Activated gamma-delta T cell treated with Interleukin-2 at 50 U/mL for 16 hours (primary cell): Measurements from ENCODE around the gene SSR1.
"Not testable (repeated sequence)": the region's sequence is repeated elsewhere in the genome, so short reads cannot be mapped to it uniquely, and the experiment has no call there.

Experiments
- DNase-seq: peaks from one replicate; pipeline ENCODE4 v3.0.0-alpha.2; 2020

Gene SSR1

DNA sequence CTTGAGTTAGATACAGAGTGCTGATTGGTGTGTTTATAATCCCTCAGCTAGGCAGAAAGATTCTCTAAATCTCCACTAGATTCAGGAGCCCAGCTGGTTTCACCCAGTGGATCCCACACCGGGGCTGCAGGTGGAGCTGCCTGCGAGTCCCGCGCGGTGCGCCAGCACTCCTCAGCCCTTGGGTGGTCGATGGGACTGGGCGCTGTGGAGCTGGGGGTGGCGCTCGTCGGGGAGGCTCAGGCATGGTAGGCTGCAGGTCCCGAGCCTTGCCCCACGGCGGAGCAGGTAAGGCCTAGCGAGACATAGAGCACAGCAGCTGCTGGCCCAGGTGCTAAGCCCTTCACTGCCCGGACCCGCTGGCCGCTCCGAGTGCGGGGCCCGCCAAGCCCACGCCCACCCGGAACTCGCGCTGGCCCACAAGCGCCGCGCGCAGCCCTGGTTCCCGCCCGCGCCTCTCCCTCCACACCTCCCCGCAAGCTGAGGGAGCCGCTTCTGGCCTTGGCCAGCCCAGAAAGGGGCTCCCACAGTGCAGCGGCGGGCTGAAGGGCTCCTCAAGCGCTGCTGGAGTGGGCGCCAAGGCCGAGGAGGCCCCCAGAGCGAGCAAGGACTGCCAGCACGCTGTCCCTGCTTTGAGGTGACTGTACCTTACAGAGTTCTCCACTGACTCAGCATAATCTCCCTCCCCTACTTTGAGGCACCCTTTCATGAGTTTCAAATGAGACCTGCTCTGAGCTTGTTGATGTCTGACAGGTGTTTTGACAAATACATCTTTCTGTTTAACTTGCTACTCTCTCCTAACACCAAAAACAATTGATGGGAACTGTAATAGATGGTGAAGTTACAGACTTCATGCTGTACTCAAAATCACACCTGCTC lies 3.9 kb upstream of the SSR1 start:
- no peak for DNase-seq

DNA sequence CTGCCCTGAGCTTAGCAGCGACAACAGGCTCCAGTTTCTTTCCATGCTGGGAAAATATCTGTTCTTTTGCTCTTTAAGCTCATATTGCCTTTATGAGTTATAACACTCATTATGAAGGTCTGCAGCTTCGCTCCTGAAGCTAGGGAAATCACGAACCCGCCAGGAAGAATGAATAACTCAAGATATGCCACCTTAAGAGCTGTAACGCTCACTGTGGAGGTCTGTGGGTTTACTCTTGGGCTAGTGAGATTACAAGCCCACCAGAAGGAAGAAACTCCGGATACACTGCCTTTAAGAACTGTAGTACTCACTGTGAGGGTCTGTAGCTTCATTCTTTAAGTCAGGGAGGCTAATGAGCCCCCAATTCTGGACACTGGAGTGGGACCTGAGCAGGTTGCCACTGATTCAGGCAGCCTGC lies 3.0 kb upstream of the SSR1 start:
- DNase-seq: no peak

DNA sequence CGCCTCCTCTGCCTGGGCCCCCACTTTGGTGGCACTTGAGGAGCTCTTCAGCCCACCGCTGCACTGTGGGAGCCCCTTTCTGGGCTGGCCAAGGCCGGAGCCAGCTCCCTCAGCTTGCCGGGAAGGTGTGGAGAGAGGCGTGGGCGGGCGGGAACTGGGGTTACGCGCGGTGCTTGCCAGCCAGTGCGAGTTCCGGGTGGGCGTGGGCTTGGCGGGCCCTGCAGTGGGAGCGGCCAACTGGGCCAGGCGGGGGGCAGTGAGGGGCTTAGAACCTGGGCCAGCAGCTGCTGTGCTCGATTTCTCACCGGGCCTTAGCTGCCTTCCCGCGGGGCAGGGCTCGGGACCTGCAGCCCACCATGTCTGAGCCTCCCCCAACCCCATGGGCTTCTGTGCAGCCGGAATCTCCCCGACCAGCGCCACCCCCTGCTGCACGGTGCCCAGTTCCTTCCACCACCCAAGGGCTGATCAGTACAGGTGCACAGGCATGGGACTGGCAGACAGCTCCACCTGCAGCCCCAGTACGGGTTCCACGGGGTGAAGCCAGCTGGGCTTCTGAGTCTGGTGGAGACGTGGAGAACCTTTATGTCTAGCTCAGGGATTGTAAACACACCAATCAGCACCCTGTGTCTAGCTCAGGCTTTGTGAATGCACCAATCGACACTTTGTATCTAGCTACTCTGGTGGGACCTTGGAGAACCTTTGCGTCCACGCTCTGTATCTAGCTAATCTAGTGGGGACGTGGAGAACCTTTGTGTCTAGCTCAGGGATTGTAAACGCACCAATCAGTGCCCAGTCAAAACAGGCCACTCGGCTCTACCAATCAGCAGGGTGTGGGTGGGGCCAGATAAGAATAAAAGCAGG lies 2.3 kb upstream of the SSR1 start:
- DNase-seq: not testable (repeated sequence)

DNA sequence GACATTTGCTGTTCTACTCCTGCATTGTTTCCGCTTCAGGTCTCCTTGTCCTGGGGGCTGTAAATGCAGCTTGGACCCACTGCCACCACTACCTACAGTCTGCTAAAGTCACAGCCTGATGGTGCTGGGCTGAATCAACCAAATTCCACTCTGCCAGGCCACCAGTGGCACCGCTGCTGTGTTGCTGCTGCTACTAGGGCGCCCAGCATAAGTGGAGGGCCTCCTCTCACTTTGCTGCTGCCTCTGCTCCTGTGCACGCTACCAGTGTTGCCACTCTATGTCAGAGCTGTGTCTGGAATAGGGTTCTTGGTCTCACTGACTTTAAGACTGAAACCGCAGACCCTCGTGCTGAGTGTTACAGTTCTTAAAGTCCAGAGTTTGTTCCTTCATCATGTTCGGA lies 1.4 kb upstream of the SSR1 start:
- no peak for DNase-seq

DNA sequence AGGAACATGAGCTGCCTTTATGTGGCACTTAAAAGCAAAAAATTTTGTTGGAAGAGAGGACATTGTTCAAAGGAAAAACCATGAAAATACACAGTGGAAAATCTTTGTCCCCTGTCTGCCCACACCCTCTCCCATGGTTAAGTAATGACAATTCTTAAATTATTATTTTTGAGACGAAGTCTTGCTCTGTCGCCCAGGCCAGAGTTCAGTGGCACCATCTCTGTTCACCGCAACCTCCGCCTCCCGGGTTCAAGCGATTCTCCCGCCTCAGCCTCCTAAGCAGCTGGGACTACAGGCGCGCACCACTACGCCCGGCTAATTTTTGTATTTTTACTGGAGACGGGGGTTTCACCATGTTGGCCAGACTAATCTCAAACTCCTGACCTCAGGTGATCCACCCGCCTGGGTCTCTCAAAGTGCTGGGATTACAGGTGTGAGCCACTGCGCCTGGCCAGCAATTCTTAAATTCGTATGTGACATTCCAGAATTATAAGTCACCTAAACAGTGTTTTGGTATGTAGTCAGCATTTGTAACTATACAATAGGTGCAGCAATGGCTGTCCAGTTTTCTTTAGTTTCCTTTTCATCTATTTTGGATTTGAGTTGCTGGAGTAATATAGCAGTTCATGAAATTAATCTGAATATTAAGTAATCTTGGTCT lies 636 bp upstream of the SSR1 start:
- no peak for DNase-seq

DNA sequence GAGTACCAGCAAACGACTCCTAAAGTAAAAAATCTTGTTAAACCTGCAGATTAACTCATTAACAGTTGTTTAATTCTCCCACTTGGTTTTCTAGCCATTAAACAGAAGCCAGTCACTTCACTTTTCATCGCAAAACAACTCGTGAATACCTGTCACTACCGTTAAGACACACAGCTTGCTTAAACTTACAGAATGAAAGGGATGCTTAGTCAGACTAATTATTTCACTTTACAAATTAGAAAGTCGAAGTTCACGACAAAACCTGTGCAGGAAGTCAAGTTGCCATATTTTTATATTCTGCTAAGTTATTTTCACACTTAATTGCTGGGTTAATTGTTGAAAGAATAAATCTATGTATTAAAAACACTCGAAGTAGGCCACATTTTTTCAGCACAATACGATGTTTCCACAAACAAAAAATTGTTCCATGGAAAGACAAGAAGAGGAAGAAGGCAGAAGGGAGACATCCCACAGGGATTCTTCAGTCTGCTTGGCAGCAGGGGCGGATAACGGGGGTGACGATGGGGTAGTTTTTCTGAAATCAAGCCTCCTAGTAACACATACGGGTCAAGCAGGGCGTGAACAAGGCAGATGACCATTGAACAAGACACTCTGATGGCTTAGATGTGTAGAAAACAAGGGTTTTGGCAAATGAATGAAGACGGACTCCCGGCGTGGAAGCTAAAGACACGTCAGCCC lies 933 bp downstream of the SSR1 start:
- no peak for DNase-seq

DNA sequence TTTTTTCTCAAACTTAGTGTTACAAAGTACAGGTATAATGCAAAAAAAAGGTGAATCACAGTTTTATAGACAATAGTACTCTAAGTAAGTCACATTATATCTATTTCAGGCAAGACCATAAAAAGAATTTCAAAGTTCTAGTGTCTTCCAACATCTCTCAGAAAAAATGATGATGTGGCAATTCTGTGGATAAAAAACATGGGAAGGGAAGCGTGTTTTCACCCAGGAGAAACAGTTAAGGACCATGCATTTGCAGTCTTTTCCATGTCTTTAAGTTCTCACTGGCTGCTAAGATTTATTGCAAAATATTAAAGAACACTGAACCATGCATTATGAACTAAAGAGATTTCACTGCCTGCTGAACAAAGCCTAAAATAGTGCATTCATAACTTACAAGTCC lies 1.8 kb downstream of the SSR1 start:
- no peak for DNase-seq

DNA sequence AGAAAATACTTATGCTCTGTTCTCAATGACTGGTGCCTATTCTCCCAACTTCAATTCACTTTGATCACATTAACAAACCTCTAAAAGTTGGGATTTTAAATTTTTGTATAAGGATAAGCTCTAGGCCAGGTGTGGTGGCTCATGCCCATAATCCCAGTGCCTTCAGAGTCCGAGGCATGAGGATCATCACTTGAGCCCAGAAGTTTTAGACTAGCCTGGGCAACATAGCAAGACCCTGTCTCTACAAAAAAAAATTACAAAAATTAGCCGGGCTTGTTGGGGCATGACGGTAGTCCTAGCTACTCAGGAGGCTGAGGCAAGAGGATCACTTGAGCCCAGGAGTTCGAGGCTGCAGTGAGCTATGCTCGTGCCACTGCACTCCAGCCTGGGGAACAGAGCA lies 3.9 kb downstream of the SSR1 start:
- no peak for DNase-seq

DNA sequence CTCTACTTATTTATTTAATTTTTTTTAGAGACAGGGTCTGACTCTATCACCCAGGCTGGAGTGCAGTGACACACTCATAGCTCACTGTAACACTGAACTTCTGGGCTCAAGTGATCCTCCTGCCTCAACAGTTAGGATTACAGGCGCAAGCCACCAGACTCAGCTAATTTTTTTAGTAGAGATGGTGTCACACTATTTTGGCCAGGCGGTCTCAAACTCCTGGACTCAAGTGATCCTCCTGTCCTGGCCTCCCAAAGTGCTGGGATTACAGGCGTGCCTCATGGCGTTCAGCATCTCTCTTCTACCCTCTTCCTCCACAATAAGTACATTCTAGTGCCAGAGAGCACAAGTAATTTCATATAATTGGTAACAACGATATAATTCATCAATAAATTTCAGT lies 5.5 kb downstream of the SSR1 start:
- DNase-seq: no peak

DNA sequence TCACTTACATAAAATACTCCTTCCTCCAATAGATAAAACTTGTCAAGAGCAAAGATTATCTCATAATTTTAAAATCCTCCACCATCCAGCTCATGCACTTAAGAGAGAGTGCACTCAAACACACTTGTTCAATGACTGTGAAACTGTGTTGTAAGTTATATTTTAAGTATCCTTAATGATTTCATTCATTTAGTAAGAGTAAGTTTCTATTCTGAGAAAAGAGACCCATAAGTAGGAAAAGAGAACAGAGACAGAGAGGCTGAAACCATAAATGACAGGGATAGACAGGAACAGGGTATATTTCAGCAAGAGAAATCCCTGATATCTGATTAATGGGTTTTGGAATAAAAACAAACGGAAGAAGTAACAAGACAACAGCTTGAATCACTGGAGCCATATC lies 8.2 kb downstream of the SSR1 start:
- DNase-seq: no peak

DNA sequence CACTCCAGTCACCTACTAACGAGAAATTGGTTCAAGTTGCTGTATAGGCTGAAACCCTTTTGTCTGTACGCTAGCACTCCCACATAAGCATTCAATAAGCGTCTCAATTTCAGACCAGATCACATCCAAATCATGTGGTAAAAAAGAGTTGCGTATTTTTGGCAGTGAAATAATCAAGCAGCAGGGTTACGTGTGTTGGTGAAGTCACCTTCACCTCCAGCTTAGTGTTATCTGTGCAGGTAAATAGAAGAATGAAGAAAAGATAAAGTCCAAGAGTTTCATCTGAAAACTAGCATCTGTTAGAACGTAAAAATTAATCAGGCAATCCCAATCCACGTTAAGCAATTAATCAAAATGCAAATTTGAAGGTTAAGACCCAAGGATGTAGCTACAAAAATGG lies 11.3 kb downstream of the SSR1 start:
- DNase-seq: no peak

DNA sequence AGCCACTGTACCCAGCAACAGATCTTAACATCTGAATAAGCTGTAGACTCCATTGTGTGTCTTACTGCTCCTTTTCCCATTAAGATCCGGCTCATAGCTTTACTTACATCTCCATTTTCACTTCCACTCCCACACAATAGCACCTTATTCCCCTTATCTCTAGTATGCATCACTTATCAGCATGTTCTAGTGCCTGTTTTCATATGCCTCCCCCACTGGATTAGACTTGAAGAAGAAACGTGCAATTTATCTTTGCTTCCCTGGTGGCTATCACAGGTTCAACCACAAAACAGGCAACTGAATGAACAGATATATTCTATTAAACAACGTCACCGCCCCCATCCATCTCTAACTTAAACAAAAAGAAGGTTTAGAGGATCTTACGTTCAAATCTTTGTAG lies 12.1 kb downstream of the SSR1 start:
- DNase-seq: no peak

DNA sequence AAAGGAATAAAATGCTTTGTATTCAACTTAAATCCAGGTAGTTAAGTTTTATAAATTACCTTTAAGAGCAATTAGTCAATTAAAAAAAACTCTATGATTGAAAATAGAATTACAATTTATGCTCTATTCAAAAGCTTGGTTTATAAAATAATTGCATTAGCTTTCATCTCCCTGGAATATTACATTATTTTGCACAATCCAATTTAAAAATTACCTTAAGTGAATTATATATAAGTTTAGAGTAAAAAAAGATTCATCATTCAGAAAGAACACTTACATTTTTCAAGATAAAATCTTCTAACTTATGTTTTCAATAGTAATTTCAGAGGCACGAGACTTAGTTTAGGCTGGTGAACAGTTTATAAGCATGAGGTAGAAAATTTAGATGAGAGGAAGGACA lies 14.9 kb downstream of the SSR1 start:
- no peak for DNase-seq

DNA sequence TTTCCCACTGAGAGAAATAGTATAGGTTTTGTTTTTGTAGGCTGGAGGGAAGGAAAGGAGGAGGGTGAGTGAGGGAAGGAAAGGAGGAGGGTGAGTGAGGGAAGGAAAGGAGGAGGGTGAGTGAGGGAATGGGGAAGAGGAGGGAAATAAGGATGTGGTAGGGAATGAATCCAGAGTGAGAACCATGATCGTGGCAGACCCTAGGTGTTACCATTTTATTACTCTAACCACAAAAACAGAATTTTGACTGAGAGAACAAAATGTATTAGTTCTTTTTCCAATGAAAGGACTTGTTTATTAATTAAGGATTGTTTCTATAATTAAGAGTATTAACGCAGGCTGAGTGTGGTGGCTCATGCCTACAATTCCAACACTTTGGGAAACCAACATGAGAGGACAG lies 16.4 kb downstream of the SSR1 start:
- no peak for DNase-seq

DNA sequence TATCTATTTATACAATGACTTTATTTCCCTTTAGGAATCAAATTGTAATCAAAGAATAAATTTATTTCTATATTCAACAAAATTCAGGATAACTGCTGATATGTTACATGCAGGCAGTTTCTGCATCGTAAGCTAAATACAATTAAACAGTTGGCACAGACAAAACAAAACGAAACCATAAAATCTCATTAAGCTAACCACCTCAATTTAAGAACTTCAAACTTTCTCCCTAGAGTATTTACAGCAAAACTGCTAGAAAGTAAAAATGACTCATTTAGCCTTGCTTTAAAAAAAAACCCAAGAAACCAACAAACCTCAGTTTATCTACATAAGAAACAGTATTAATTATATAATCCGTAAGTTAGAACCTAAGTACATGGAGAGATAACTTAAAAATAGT lies 17.1 kb downstream of the SSR1 start:
- DNase-seq: no peak

DNA sequence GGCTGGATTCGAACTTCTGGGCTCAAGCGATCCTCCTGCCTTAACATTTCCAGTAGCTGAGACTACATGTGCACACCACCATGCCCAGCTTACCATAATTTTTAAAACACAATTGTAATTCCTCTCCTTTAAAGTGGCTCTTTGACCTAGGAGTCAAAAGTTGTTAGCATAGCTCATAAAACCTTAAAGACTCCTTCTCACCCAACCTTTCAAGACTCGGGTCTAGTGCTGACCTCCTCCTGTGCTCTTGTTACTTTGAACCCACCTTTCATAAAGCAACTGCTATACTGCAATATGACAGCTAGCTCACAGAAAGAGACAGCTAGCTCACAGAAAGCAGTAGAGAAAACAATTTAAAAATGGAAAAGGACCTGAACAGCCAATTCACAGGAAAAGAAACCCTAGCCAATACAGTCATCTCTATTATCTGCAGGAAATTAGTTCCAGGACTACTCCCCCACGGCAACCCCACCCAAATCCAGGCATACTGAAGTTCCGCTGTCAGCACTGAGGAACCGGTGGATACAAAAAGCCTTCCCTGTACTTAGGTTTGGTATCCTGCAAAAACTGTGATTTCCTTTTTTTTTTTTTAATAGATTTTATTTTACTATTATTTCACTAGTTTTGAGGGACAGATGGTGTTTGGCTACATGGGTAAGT lies 20.3 kb downstream of the SSR1 start:
- no peak for DNase-seq

DNA sequence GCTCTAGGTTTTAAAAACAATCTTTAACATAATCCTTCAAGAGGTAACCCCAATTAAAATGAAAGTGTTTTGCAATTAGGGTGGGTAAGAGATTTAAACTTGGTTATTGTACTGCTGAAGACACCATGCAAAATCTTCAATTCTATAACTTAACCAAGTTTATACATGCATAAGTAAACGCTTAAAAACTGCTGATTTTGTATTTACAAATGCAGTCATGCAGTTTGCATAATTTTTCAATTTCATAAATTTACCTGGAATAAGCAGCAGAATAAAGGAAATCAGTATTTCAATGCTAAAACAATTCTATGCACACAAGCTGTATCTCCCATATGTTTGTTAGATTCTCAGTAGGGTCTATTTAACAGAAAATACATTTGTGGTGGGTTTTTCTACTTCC lies 22.9 kb downstream of the SSR1 start:
- DNase-seq: no peak

DNA sequence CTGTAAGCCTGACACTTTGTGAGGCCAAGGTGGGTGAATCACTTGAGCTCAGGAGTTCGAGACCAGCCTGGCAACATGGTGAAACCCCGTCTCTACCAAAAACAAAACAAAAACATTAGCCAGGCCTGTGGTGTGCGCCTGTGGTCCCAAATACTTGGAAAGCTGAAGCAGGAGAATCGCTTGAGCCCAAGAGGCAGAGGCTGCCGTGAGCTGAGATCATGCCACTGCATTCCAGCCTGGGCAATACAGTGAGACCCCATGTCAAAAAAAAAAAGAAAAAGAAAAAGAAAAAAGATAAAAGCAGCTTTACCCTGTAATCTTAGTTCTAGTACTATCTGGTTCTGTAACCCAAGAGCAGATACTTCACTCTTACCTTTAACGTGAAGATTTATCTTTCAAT lies 27.6 kb downstream of the SSR1 start:
- DNase-seq: no peak

DNA sequence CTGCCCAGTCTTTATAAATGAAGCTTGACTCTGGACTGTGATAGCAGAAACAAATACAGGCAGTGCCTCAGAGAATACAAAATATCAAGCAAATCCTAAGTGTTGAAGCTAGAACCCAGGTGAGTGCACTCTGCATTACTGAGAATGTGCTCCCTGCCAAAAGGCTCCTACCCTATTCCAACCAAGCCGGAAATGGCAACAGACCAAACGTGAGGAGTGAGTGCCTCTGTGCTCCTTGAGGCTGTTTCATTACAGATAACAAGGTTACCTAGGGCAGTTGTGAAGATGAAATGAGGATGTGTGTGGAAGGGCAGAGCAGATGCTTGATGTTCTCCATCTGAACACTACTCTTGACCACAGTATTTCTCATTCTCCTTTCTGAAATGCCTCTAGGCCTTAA lies 29.3 kb downstream of the SSR1 start:
- no peak for DNase-seq

DNA sequence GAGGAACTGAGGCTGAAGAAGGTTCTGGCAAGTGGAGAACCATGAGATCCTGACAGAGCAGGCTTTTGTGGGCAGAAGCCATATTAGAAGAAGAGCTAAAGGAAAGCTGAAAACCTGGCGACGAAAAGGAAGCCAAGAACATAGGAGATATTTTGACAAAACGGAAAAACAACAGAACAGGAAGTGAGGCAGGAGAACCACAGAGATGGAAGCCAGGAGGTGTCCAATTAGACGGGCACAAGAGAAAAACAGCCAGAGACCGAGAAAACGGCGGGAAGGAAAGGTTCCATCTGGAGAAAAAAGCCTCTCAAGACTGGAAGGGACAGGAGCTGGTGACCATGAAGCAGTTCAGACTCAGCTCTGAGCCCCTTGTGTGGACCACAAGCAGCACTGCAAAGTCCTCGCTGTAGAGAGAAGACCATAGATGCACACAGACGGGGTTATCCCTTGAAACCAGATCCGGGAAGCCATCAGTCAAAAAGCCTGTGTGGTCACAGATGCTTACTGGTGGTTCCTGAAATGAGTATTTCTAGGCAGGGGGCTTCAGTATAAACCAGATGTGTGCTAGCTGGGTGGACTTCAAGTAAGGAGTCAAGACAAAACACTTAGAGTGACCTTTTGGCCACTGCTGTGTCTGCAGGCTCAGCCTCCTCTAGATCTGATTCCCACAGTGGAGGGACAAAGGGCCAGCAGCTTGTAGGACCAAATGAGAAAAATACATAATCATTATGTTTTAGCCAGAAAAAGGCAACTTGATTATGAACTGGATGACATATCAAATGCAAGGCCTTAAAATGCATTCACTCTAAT lies 30.7 kb downstream of the SSR1 start:
- no peak for DNase-seq

DNA sequence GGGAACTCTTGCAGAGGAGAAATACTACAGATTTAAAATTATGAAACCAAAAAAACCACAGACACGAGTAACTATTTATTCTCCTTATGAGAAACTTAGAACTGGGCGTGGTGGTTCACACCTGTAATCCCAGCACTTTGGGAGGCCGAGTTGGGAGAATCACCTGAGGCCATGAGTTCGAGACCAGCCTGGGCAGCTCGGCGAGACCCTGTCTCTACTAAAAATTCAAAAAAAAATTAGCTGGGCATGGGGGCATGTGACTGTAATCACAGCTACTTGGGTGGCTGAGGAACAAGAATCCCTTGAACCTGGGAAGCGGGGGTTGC lies 36.8 kb downstream of the SSR1 start:
- DNase-seq: no peak

DNA sequence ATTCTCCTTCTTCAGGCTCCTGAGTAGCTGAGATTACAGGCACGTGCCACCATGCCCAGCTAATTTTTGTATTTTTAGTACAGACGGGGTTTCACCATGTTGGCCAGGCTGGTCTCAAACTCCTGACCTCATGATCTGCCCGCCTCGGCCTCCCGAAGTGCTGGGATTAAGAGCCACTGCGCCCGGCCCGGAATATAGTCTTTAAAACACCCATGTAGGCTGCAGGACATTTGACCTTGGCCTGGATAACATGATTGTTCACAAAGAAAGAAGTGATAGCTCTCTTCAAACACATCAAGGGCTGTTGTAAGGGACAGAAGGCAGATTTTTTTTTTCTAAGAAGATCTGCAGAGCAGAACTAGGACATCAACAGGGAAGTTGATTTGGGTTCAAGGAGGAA lies 38.5 kb downstream of the SSR1 start:
- not testable (repeated sequence) for DNase-seq
